ENCODE measurements around the gene ATG16L1.

Gene ATG16L1

GRCh38 chr2:233251306-233252116, at the start of gene ATG16L1:
ATG16L1 (plus strand) TSS chr2:233251673; CDS start chr2:233251828, 155 bp downstream.
- peak; percentile 96 for DNase-seq

GRCh38 chr2:233202531-233202944, 48.9 kb upstream of the ATG16L1 start:
- DNase-seq: no peak

- DNase-seq: no peak
Observed at GRCh38 chr2:233203060-233203459, 48.4 kb upstream of the ATG16L1 start.

GRCh38 chr2:233204286-233204936, 47.1 kb upstream of the ATG16L1 start:
- no peak for DNase-seq

GRCh38 chr2:233208382-233209116, 42.9 kb upstream of the ATG16L1 start:
- no peak for DNase-seq

- DNase-seq: no peak
Observed at GRCh38 chr2:233209117-233209532, 42.3 kb upstream of the ATG16L1 start.

GRCh38 chr2:233209533-233210171, 41.8 kb upstream of the ATG16L1 start:
- DNase-seq: no peak

GRCh38 chr2:233210281-233210680, 41.2 kb upstream of the ATG16L1 start:
- no peak for DNase-seq

GRCh38 chr2:233210843-233211547, 40.5 kb upstream of the ATG16L1 start:
- DNase-seq: no peak

- DNase-seq: no peak
Observed at GRCh38 chr2:233211548-233211895, 40.0 kb upstream of the ATG16L1 start.

GRCh38 chr2:233213011-233213410, 38.5 kb upstream of the ATG16L1 start:
- no peak for DNase-seq

- DNase-seq: no peak
Observed at GRCh38 chr2:233213975-233214374, 37.5 kb upstream of the ATG16L1 start.

GRCh38 chr2:233217892-233218377, 33.5 kb upstream of the ATG16L1 start:
- DNase-seq: peak; percentile 98

- no peak for DNase-seq
Observed at GRCh38 chr2:233218836-233219235, 32.6 kb upstream of the ATG16L1 start.

GRCh38 chr2:233219848-233220247, 31.6 kb upstream of the ATG16L1 start:
- DNase-seq: peak; percentile 66

- peak; percentile 82 for DNase-seq
Observed at GRCh38 chr2:233221378-233222063, 30.0 kb upstream of the ATG16L1 start.

GRCh38 chr2:233223059-233223894, 28.2 kb upstream of the ATG16L1 start:
- no peak for DNase-seq

GRCh38 chr2:233225230-233226068, 26.0 kb upstream of the ATG16L1 start:
- peak; percentile 51 for DNase-seq

- DNase-seq: no peak
Observed at GRCh38 chr2:233226511-233227031, 24.9 kb upstream of the ATG16L1 start.

All from hematopoietic multipotent progenitor cell treated with erythropoietin and hydrocortisone succinate and interleukin-3 and kit ligand, for 8 days (in vitro differentiated cells).